Measurements from ENCODE around the gene ALDOC. TPM values are rescaled to one million over a fixed set of nuclear protein-coding genes. Genes with fewer than 3 reads are reported as not detected.

The ALDOC gene
- total RNA-seq, 1 experiment from 2014 or later, result 53.2 TPM

DNA sequence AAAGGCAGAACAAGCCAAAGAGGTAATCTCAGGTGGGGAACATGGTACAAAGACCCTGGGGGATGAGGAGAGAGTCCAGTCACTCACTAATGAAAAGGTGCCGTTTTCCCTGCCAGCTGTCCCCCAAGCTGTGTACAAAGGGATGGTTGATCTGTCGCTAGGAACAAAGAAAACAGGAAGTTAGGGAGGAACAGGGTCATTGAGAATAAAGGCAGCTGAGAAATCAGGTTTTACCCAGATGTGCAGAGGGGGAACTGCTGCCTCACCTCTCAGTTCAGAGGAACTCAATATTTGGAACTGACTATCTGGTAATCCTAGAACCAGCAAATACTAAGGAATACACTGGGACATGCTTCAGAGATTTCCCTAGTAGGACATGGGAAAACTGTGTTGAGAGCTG is 35.8 kb upstream of the ALDOC start:
- H3K27ac ChIP-seq (ENCODE audit: insufficient read length, low read depth, low read length), result no peak overlapping the region
- H3K23ac ChIP-seq (ENCODE audit: insufficient read length, low read depth, low read length), result no peak overlapping the region
- no peaks in the 10 kb centered on the region for H3K79me1 ChIP-seq (ENCODE audit: insufficient read depth, low read depth, low read length, poor library complexity, severe bottlenecking)
- no peak overlapping the region for H3K4me3 Mint-ChIP-seq
- no peak overlapping the region for H3K14ac ChIP-seq (ENCODE audit: insufficient read depth, low read length)
- no peak overlapping the region for H4K8ac ChIP-seq (replicated peaks; ENCODE audit: insufficient read length, low read depth, low read length)
- TF ChIP-seq, protein P1, sequence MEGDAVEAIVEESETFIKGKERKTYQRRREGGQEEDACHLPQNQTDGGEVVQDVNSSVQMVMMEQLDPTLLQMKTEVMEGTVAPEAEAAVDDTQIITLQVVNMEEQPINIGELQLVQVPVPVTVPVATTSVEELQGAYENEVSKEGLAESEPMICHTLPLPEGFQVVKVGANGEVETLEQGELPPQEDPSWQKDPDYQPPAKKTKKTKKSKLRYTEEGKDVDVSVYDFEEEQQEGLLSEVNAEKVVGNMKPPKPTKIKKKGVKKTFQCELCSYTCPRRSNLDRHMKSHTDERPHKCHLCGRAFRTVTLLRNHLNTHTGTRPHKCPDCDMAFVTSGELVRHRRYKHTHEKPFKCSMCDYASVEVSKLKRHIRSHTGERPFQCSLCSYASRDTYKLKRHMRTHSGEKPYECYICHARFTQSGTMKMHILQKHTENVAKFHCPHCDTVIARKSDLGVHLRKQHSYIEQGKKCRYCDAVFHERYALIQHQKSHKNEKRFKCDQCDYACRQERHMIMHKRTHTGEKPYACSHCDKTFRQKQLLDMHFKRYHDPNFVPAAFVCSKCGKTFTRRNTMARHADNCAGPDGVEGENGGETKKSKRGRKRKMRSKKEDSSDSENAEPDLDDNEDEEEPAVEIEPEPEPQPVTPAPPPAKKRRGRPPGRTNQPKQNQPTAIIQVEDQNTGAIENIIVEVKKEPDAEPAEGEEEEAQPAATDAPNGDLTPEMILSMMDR (conservative IDR thresholded peaks at IDR 0.05), result no peak
- H2AK5ac ChIP-seq (ENCODE audit: insufficient read length, low read length), result no peak overlapping the region
- no peak overlapping the region for H3K9ac ChIP-seq (ENCODE audit: extremely low read depth, insufficient read length, low read length)
- WGBS (ENCODE audit: extremely low coverage, insufficient read length, low lambda C conversion rate), result no CpG with 5 or more reads among the region's 2 CpGs
- H3K9me3 Mint-ChIP-seq, result no peaks in the 10 kb centered on the region
- no peaks in the 10 kb centered on the region for H3K23me2 ChIP-seq (ENCODE audit: insufficient read length, low read depth, low read length, poor library complexity, severe bottlenecking)
- H3K27ac Mint-ChIP-seq, result no peak overlapping the region
- no peak overlapping the region for H3K56ac ChIP-seq (ENCODE audit: insufficient read length, low read depth, low read length)
- H4K5ac ChIP-seq (ENCODE audit: insufficient read length, low read depth, low read length), result no peak overlapping the region
- no peak overlapping the region for H2BK20ac ChIP-seq (ENCODE audit: low read depth, low read length, poor library complexity, severe bottlenecking)
- no peaks in the 10 kb centered on the region for H3K4me1 Mint-ChIP-seq
- H3K4me1 ChIP-seq (ENCODE audit: insufficient read depth, low read length), result no peaks in the 10 kb centered on the region
- no peak overlapping the region for H3K4ac ChIP-seq (ENCODE audit: low read depth, low read length)
- no peak for DNase-seq
- no peaks in the 10 kb centered on the region for H4K20me1 ChIP-seq (ENCODE audit: control insufficient read depth, insufficient read depth, insufficient read length)
- no peaks in the 10 kb centered on the region for H3K27me3 ChIP-seq (ENCODE audit: insufficient read depth, low read length)
- no peak overlapping the region for H3K18ac ChIP-seq (ENCODE audit: insufficient read length, low read depth, low read length)
- no peak overlapping the region for H2BK5ac ChIP-seq (ENCODE audit: insufficient read length, low read length)
- H3K79me2 ChIP-seq (ENCODE audit: insufficient read depth, low read length), result no peaks in the 10 kb centered on the region
- H3T11ph ChIP-seq (ENCODE audit: low read length), result no peak overlapping the region
- H2BK12ac ChIP-seq (ENCODE audit: insufficient read length, low read depth, low read length), result no peak overlapping the region
- no peaks in the 10 kb centered on the region for H3K9me3 ChIP-seq (ENCODE audit: control insufficient read depth, low read depth, low read length)
- H3K4me2 ChIP-seq (ENCODE audit: insufficient read depth, insufficient read length, low read length), result no peak overlapping the region
- peaks cover 30 to 93% (median 84%) of the 10 kb centered on the region in 3 experiments; a peak in 6 of 7 replicates for H3K36me3 Mint-ChIP-seq (ENCODE audit: insufficient read depth in 1 of 3, low read depth in 3 of 3)
- H3K27me3 Mint-ChIP-seq (ENCODE audit: low read depth), result no peaks in the 10 kb centered on the region
- no peak overlapping the region for H2AFZ ChIP-seq (ENCODE audit: low read length)
- H2BK120ac ChIP-seq (ENCODE audit: low read depth, low read length, poor library complexity, severe bottlenecking), result no peak overlapping the region
- H2BK15ac ChIP-seq (ENCODE audit: low read depth, low read length), result no peak overlapping the region
- no peak overlapping the region for H4K91ac ChIP-seq (ENCODE audit: insufficient read length, low read depth, low read length)

All from H9 (cell line).